ENCODE measurements around the gene TRIM67.

DNA sequence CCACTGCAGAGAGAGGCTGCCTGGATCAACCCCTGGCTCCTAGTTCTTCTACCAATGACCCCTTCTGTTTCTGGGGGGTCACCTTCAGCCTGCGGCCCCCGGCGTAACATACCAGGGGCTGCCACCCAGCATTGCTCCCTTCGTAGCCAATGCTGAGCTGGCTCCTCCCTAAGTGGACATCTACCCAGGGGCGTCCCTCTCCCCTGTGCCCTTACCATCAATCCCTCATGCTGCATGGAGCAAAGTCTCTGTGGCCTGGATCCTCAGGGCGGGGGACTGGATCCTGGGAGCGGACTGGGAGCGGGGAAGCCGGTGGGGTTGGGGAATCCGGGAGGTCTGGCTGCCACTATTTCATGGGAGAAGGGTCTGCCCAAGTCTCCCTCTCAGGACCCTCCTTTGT is 28.6 kb downstream of the TRIM67 start:
- TF ChIP-seq, protein P1, sequence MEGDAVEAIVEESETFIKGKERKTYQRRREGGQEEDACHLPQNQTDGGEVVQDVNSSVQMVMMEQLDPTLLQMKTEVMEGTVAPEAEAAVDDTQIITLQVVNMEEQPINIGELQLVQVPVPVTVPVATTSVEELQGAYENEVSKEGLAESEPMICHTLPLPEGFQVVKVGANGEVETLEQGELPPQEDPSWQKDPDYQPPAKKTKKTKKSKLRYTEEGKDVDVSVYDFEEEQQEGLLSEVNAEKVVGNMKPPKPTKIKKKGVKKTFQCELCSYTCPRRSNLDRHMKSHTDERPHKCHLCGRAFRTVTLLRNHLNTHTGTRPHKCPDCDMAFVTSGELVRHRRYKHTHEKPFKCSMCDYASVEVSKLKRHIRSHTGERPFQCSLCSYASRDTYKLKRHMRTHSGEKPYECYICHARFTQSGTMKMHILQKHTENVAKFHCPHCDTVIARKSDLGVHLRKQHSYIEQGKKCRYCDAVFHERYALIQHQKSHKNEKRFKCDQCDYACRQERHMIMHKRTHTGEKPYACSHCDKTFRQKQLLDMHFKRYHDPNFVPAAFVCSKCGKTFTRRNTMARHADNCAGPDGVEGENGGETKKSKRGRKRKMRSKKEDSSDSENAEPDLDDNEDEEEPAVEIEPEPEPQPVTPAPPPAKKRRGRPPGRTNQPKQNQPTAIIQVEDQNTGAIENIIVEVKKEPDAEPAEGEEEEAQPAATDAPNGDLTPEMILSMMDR (IDR thresholded peaks at IDR 0.05), result no peak
- TF ChIP-seq EZH2phosphoT487 (IDR thresholded peaks at IDR 0.05), result no peak
